Activated CD4-positive, alpha-beta T cell treated with anti-CD3 and anti-CD28 coated beads, Interleukin-2, amount 50 U/mL, for 4 hours (primary cell): ENCODE measurements around the gene GDF7.

Source experiments
- DNase-seq, 2 experiments: peaks; one replicate each; pipeline ENCODE4 v3.0.0-alpha.2; 2020

Gene GDF7

GRCh38 chr2:20629581-20630171 lies 37.3 kb upstream of the GDF7 start:
- no peak for DNase-seq

- no peak for DNase-seq
Measured at GRCh38 chr2:20630967-20631366, 36.0 kb upstream of the GDF7 start.

- no peak for DNase-seq
Measured at GRCh38 chr2:20631617-20632307, 35.2 kb upstream of the GDF7 start.

GRCh38 chr2:20632446-20632990 lies 34.4 kb upstream of the GDF7 start:
- no peak for DNase-seq

GRCh38 chr2:20633001-20633400 lies 33.9 kb upstream of the GDF7 start:
- DNase-seq, result no peak

- no peak for DNase-seq
Measured at GRCh38 chr2:20633794-20634506, 33.0 kb upstream of the GDF7 start.

- DNase-seq, result no peak
Measured at GRCh38 chr2:20634507-20635112, 32.3 kb upstream of the GDF7 start.

- DNase-seq, result no peak
Measured at GRCh38 chr2:20635113-20635510, 31.8 kb upstream of the GDF7 start.

GRCh38 chr2:20635675-20636584 lies 31.0 kb upstream of the GDF7 start:
- peak in 1 of 2 experiments; percentile 10 for DNase-seq

GRCh38 chr2:20637147-20637546 lies 29.8 kb upstream of the GDF7 start:
- DNase-seq, result no peak

- no peak for DNase-seq
Measured at GRCh38 chr2:20638014-20638413, 28.9 kb upstream of the GDF7 start.

GRCh38 chr2:20638646-20639430 lies 28.1 kb upstream of the GDF7 start:
- DNase-seq, result no peak

- no peak for DNase-seq
Measured at GRCh38 chr2:20640411-20641122, 26.4 kb upstream of the GDF7 start.

- no peak for DNase-seq
Measured at GRCh38 chr2:20641123-20641985, 25.6 kb upstream of the GDF7 start.

GRCh38 chr2:20642055-20642971 lies 24.6 kb upstream of the GDF7 start:
- peak; percentile 65 to 68 for DNase-seq

GRCh38 chr2:20643060-20643459 lies 23.9 kb upstream of the GDF7 start:
- no peak for DNase-seq

- no peak for DNase-seq
Measured at GRCh38 chr2:20643826-20644225, 23.1 kb upstream of the GDF7 start.

GRCh38 chr2:20645301-20645701 lies 21.6 kb upstream of the GDF7 start:
- DNase-seq, result no peak

GRCh38 chr2:20645761-20646160 lies 21.2 kb upstream of the GDF7 start:
- no peak for DNase-seq
